ENCODE data around the gene ZSWIM7. TPM values are rescaled to one million over a fixed set of nuclear protein-coding genes. Genes with fewer than 3 reads are reported as not detected.

Gene ZSWIM7
- polyA plus RNA-seq, 2 donors: 13.9 to 15.6 TPM

- Histone ChIP-seq H3K36me3 (ENCODE audit: control insufficient read depth in 2 of 2, insufficient read depth in 2 of 2, low read length in 1 of 2) (peaks cover 0 to 4% of the 10 kb centered on the region in 2 donors), H3K9me3 (ENCODE audit: control insufficient read depth in 2 of 2, insufficient read depth in 1 of 2, low read depth in 1 of 2, low read length in 1 of 2) (no peaks in the 10 kb centered on the region), H3K27ac (ENCODE audit: low read depth in 2 of 2, low read length in 1 of 2) (no peak overlapping the region), H3K4me3 (ENCODE audit: low read depth in 1 of 2, low read length in 2 of 2) (no peak overlapping the region), H3K27me3 (ENCODE audit: control insufficient read depth in 1 of 2, insufficient read depth in 2 of 2, low read length in 2 of 2) (no peaks in the 10 kb centered on the region), H3K4me1 (ENCODE audit: control insufficient read depth in 2 of 2, insufficient read depth in 2 of 2, low read length in 1 of 2) (peaks cover 0 to 28% of the 10 kb centered on the region in 2 donors)
- WGBS, 2 donors: 66 to 86% methylated on average over 7 of the region's 7 CpGs
Measured at GRCh38 chr17:15952048-15952532, 47.4 kb downstream of the ZSWIM7 start.

- Histone ChIP-seq H3K4me1 (ENCODE audit: control insufficient read depth in 2 of 2, insufficient read depth in 2 of 2, low read length in 1 of 2) (peaks cover 0 to 26% of the 10 kb centered on the region in 2 donors), H3K9me3 (ENCODE audit: control insufficient read depth in 2 of 2, insufficient read depth in 1 of 2, low read depth in 1 of 2, low read length in 1 of 2) (no peaks in the 10 kb centered on the region), H3K36me3 (ENCODE audit: control insufficient read depth in 2 of 2, insufficient read depth in 2 of 2, low read length in 1 of 2) (peaks cover 0 to 4% of the 10 kb centered on the region in 2 donors), H3K27ac (ENCODE audit: low read depth in 2 of 2, low read length in 1 of 2) (no peak overlapping the region), H3K27me3 (ENCODE audit: control insufficient read depth in 1 of 2, insufficient read depth in 2 of 2, low read length in 2 of 2) (no peaks in the 10 kb centered on the region), H3K4me3 (ENCODE audit: low read depth in 1 of 2, low read length in 2 of 2) (no peak overlapping the region)
- 94 to 96% methylated on average over 6 of the region's 6 CpGs for WGBS, 2 donors
Measured at GRCh38 chr17:15951368-15952047, 48.0 kb downstream of the ZSWIM7 start.

- H3K4me1 ChIP-seq (ENCODE audit: control insufficient read depth in 2 of 2, insufficient read depth in 2 of 2, low read length in 1 of 2): peaks cover 0 to 30% of the 10 kb centered on the region in 2 donors
- WGBS, 2 donors: 53 to 73% methylated on average over 11 to 15 of the region's 16 CpGs
- no peaks in the 10 kb centered on the region for H3K9me3 ChIP-seq (ENCODE audit: control insufficient read depth in 2 of 2, insufficient read depth in 1 of 2, low read depth in 1 of 2, low read length in 1 of 2)
- H3K27ac ChIP-seq (ENCODE audit: low read depth in 2 of 2, low read length in 1 of 2): peak overlapping the region; percentile 89 to 93
- no peak overlapping the region for H3K4me3 ChIP-seq (ENCODE audit: low read depth in 1 of 2, low read length in 2 of 2)
- H3K27me3 ChIP-seq (ENCODE audit: control insufficient read depth in 1 of 2, insufficient read depth in 2 of 2, low read length in 2 of 2): no peaks in the 10 kb centered on the region
- peaks cover 0 to 4% of the 10 kb centered on the region in 2 donors for H3K36me3 ChIP-seq (ENCODE audit: control insufficient read depth in 2 of 2, insufficient read depth in 2 of 2, low read length in 1 of 2)
Measured at GRCh38 chr17:15947976-15948752, 51.3 kb downstream of the ZSWIM7 start.

GRCh38 chr17:15947271-15947670, 52.2 kb downstream of the ZSWIM7 start:
- WGBS, 2 donors: 44 to 45% methylated on average over 3 of the region's 3 CpGs
- Histone ChIP-seq H3K27me3 (ENCODE audit: control insufficient read depth in 1 of 2, insufficient read depth in 2 of 2, low read length in 2 of 2) (no peaks in the 10 kb centered on the region), H3K4me1 (ENCODE audit: control insufficient read depth in 2 of 2, insufficient read depth in 2 of 2, low read length in 1 of 2) (peaks cover 0 to 30% of the 10 kb centered on the region in 2 donors), H3K27ac (ENCODE audit: low read depth in 2 of 2, low read length in 1 of 2) (peak overlapping the region; percentile 89 to 93), H3K36me3 (ENCODE audit: control insufficient read depth in 2 of 2, insufficient read depth in 2 of 2, low read length in 1 of 2) (peaks cover 0 to 4% of the 10 kb centered on the region in 2 donors), H3K4me3 (ENCODE audit: low read depth in 1 of 2, low read length in 2 of 2) (peak overlapping the region in 1 of 2 donors; percentile 2), H3K9me3 (ENCODE audit: control insufficient read depth in 2 of 2, insufficient read depth in 1 of 2, low read depth in 1 of 2, low read length in 1 of 2) (no peaks in the 10 kb centered on the region)

GRCh38 chr17:15946611-15947120, 52.8 kb downstream of the ZSWIM7 start:
- Histone ChIP-seq H3K36me3 (ENCODE audit: control insufficient read depth in 2 of 2, insufficient read depth in 2 of 2, low read length in 1 of 2) (peaks cover 0 to 4% of the 10 kb centered on the region in 2 donors), H3K4me1 (ENCODE audit: control insufficient read depth in 2 of 2, insufficient read depth in 2 of 2, low read length in 1 of 2) (peaks cover 0 to 29% of the 10 kb centered on the region in 2 donors), H3K4me3 (ENCODE audit: low read depth in 1 of 2, low read length in 2 of 2) (peak overlapping the region; percentile 20 to 46), H3K9me3 (ENCODE audit: control insufficient read depth in 2 of 2, insufficient read depth in 1 of 2, low read depth in 1 of 2, low read length in 1 of 2) (no peaks in the 10 kb centered on the region), H3K27ac (ENCODE audit: low read depth in 2 of 2, low read length in 1 of 2) (peak overlapping the region; percentile 89 to 93), H3K27me3 (ENCODE audit: control insufficient read depth in 1 of 2, insufficient read depth in 2 of 2, low read length in 2 of 2) (no peaks in the 10 kb centered on the region)
- 42 to 51% methylated on average over 9 of the region's 9 CpGs for WGBS, 2 donors

GRCh38 chr17:15945527-15946191, 53.8 kb downstream of the ZSWIM7 start:
- WGBS, 2 donors: 3 to 4% methylated on average over 63 to 64 of the region's 64 CpGs
- Histone ChIP-seq H3K9me3 (ENCODE audit: control insufficient read depth in 2 of 2, insufficient read depth in 1 of 2, low read depth in 1 of 2, low read length in 1 of 2) (no peaks in the 10 kb centered on the region), H3K36me3 (ENCODE audit: control insufficient read depth in 2 of 2, insufficient read depth in 2 of 2, low read length in 1 of 2) (peaks cover 0 to under 1% of the 10 kb centered on the region in 2 donors), H3K27ac (ENCODE audit: low read depth in 2 of 2, low read length in 1 of 2) (peak overlapping the region; percentile 89 to 93), H3K4me3 (ENCODE audit: low read depth in 1 of 2, low read length in 2 of 2) (peak overlapping the region; percentile 46 to 64), H3K27me3 (ENCODE audit: control insufficient read depth in 1 of 2, insufficient read depth in 2 of 2, low read length in 2 of 2) (no peaks in the 10 kb centered on the region), H3K4me1 (ENCODE audit: control insufficient read depth in 2 of 2, insufficient read depth in 2 of 2, low read length in 1 of 2) (peaks cover 0 to 22% of the 10 kb centered on the region in 2 donors)

- Histone ChIP-seq H3K36me3 (ENCODE audit: control insufficient read depth in 2 of 2, insufficient read depth in 2 of 2, low read length in 1 of 2) (no peaks in the 10 kb centered on the region), H3K9me3 (ENCODE audit: control insufficient read depth in 2 of 2, insufficient read depth in 1 of 2, low read depth in 1 of 2, low read length in 1 of 2) (no peaks in the 10 kb centered on the region), H3K27ac (ENCODE audit: low read depth in 2 of 2, low read length in 1 of 2) (peak within 1 kb of the TSS; percentile 89 to 93), H3K27me3 (ENCODE audit: control insufficient read depth in 1 of 2, insufficient read depth in 2 of 2, low read length in 2 of 2) (no peaks in the 10 kb centered on the region), H3K4me1 (ENCODE audit: control insufficient read depth in 2 of 2, insufficient read depth in 2 of 2, low read length in 1 of 2) (peaks cover 0 to 16% of the 10 kb centered on the region in 2 donors), H3K4me3 (ENCODE audit: low read depth in 1 of 2, low read length in 2 of 2) (peak within 1 kb of the TSS; percentile 46 to 64)
- WGBS, 2 donors: 0 to 1% methylated on average over 65 to 88 of the region's 88 CpGs
Measured at GRCh38 chr17:15944759-15945526, 54.6 kb downstream of the ZSWIM7 start, which contains the start of gene ADORA2B. Gene ADORA2B, plus strand, starts transcription at chr17:15945130. Its CDS starts 119 bp downstream, at chr17:15945249.

- Histone ChIP-seq H3K4me1 (ENCODE audit: control insufficient read depth in 2 of 2, insufficient read depth in 2 of 2, low read length in 1 of 2) (peaks cover 0 to 16% of the 10 kb centered on the region in 2 donors), H3K4me3 (ENCODE audit: low read depth in 1 of 2, low read length in 2 of 2) (peak overlapping the region; percentile 46 to 64), H3K9me3 (ENCODE audit: control insufficient read depth in 2 of 2, insufficient read depth in 1 of 2, low read depth in 1 of 2, low read length in 1 of 2) (no peaks in the 10 kb centered on the region), H3K27me3 (ENCODE audit: control insufficient read depth in 1 of 2, insufficient read depth in 2 of 2, low read length in 2 of 2) (no peaks in the 10 kb centered on the region), H3K27ac (ENCODE audit: low read depth in 2 of 2, low read length in 1 of 2) (no peak overlapping the region), H3K36me3 (ENCODE audit: control insufficient read depth in 2 of 2, insufficient read depth in 2 of 2, low read length in 1 of 2) (no peaks in the 10 kb centered on the region)
- WGBS, 2 donors: 20% methylated on average over 40 of the region's 40 CpGs
Measured at GRCh38 chr17:15943971-15944758, 55.3 kb downstream of the ZSWIM7 start.

All from esophagus (tissue), 2 donors.